Measurements from ENCODE around the gene HEBP2.

DNA sequence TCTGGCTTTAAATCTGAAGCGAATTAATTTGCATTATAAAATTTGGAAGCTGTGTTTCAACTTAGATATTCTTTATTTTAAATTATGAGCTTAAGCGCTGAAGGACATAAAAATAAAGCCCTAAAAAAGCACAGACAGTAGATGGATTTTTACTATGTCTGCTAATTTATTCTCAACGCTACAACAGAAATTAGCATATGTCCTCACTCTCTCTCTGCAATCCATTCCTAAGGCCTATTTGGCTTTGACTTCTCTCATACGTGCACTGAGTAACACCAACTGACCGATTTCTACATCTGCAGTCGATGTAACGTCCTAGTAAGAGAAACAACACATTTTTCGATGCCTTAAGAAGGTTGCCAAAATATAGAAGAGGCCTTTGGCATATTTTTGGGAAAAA lies 23.7 kb downstream of the HEBP2 start:
- TF ChIP-seq EZH2 (IDR thresholded peaks at IDR 0.05; ENCODE audit: insufficient read depth, low read length) = no peak
- TF ChIP-seq, protein P1, sequence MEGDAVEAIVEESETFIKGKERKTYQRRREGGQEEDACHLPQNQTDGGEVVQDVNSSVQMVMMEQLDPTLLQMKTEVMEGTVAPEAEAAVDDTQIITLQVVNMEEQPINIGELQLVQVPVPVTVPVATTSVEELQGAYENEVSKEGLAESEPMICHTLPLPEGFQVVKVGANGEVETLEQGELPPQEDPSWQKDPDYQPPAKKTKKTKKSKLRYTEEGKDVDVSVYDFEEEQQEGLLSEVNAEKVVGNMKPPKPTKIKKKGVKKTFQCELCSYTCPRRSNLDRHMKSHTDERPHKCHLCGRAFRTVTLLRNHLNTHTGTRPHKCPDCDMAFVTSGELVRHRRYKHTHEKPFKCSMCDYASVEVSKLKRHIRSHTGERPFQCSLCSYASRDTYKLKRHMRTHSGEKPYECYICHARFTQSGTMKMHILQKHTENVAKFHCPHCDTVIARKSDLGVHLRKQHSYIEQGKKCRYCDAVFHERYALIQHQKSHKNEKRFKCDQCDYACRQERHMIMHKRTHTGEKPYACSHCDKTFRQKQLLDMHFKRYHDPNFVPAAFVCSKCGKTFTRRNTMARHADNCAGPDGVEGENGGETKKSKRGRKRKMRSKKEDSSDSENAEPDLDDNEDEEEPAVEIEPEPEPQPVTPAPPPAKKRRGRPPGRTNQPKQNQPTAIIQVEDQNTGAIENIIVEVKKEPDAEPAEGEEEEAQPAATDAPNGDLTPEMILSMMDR (IDR thresholded peaks at IDR 0.05; ENCODE audit: insufficient read depth, low read depth, low read length) = no peak

Data from astrocyte (in vitro differentiated cells and primary cell).